Measurements from ENCODE around the gene CDKN2A.
A peak's percentile ranks its signal among the peaks of the same experiment; 100 is the strongest.

Gene CDKN2A

GRCh38 chr9:22005702-22006606, 11.8 kb upstream of the CDKN2A start:
- DNase-seq (ENCODE audit: low read depth): no peak

GRCh38 chr9:22005021-22005701, 11.0 kb upstream of the CDKN2A start:
- DNase-seq (ENCODE audit: low read depth): no peak

- DNase-seq (ENCODE audit: low read depth): no peak
Measured at GRCh38 chr9:22002038-22002437, 7.8 kb upstream of the CDKN2A start.

- DNase-seq (ENCODE audit: low read depth): no peak
Measured at GRCh38 chr9:21998026-21998425, 3.8 kb upstream of the CDKN2A start.

- no peak for DNase-seq (ENCODE audit: low read depth)
Measured at GRCh38 chr9:21997480-21997879, 3.3 kb upstream of the CDKN2A start.

- DNase-seq (ENCODE audit: low read depth): no peak
Measured at GRCh38 chr9:21996858-21997257, 2.7 kb upstream of the CDKN2A start.

GRCh38 chr9:21996438-21996837, 2.2 kb upstream of the CDKN2A start:
- no peak for DNase-seq (ENCODE audit: low read depth)

GRCh38 chr9:21995666-21996398, 1.6 kb upstream of the CDKN2A start:
- no peak for DNase-seq (ENCODE audit: low read depth)

GRCh38 chr9:21995006-21995665, 944 bp upstream of the CDKN2A start:
- DNase-seq (ENCODE audit: low read depth): peak; percentile 59

GRCh38 chr9:21994556-21995005, 389 bp upstream of the CDKN2A start, which contains the start of gene CDKN2B-AS1:
Gene CDKN2B-AS1 (plus strand): TSS chr9:21994791.
- no peak for DNase-seq (ENCODE audit: low read depth)

GRCh38 chr9:21993007-21993406, 1.2 kb downstream of the CDKN2A start:
- DNase-seq (ENCODE audit: low read depth): no peak

- no peak for DNase-seq (ENCODE audit: low read depth)
Measured at GRCh38 chr9:21991072-21991959, 2.9 kb downstream of the CDKN2A start.

- no peak for DNase-seq (ENCODE audit: low read depth)
Measured at GRCh38 chr9:21989440-21990189, 4.6 kb downstream of the CDKN2A start.

GRCh38 chr9:21988056-21988990, 5.9 kb downstream of the CDKN2A start:
- DNase-seq (ENCODE audit: low read depth): no peak

GRCh38 chr9:21985964-21986667, 8.1 kb downstream of the CDKN2A start:
- DNase-seq (ENCODE audit: low read depth): no peak

GRCh38 chr9:21984101-21984500, 10.1 kb downstream of the CDKN2A start:
- no peak for DNase-seq (ENCODE audit: low read depth)

- no peak for DNase-seq (ENCODE audit: low read depth)
Measured at GRCh38 chr9:21983561-21983935, 10.6 kb downstream of the CDKN2A start.

- no peak for DNase-seq (ENCODE audit: low read depth)
Measured at GRCh38 chr9:21982861-21983560, 11.2 kb downstream of the CDKN2A start.

Data from stimulated activated CD8-positive, alpha-beta memory T cell treated with anti-CD3 and anti-CD28 coated beads, Interleukin-12 subunit alpha, Interleukin-12 subunit beta, amount 100 ng/mL, for 4 hours (primary cell).